GM12878 (cell line): ENCODE measurements around the gene SACS. TPM values are rescaled to one million over a fixed set of nuclear protein-coding genes. Genes with fewer than 3 reads are reported as not detected.

Experiments used
- ATAC-seq: fragments of 200-7000 bp; cut with Tn5 transposase; 3 replicates; pipeline ENCODE4 v1.9.1; 2020; ENCODE audit warnings: mild to moderate bottlenecking, moderate library complexity
- BruUV-seq: library from RNA; stranded (reverse); fragments of 400-500 nt; replicated peaks from 2 replicates; lab custom pipeline; 2021; lab: Mats Ljungman, UMichigan
- CTCF ChIA-PET: fragments of 300-600 bp; sonication (Branson Sonifier 250); formaldehyde crosslinking; extraction: SDS; loops from one replicate; lab custom pipeline; 2021; ENCODE audit warnings: inconsistent platforms; lab: Yijun Ruan, JAX
- POLR2A ChIA-PET: fragments of 350-600 bp; formaldehyde crosslinking; extraction: SDS; loops from one replicate; lab custom pipeline; 2021; ENCODE audit warnings: inconsistent platforms; lab: Charles Lee
- RAD21 ChIA-PET: fragments of 300-600 bp; sonication (Branson Sonifier 250); formaldehyde crosslinking; loops from one replicate; lab custom pipeline; 2023; ENCODE audit warnings: antibody characterized with exemption; ENCODE audit not compliant: unreplicated experiment; lab: Charles Lee
- SMC1A ChIA-PET: fragments of 300-600 bp; sonication (Branson Sonifier 250); formaldehyde crosslinking; loops from one replicate; lab custom pipeline; 2023; ENCODE audit not compliant: unreplicated experiment, uncharacterized antibody; lab: Charles Lee
- DNase-seq: peaks from one replicate; pipeline ENCODE4 v3.0.0-alpha.2; 2011; ENCODE audit warnings: low read depth, low spot score
- FAIRE-seq: peaks from 3 replicates; lab custom pipeline; 2011; peaks lifted over from hg19 to GRCh38; lab: Jason Lieb, UNC
- H2AFZ ChIP-seq: 2 replicates; pipeline ENCODE4 v1.6.0; 2011; ENCODE audit warnings: low read depth, low read length, control low read depth; ENCODE audit not compliant: control insufficient read depth
- H3K27ac ChIP-seq: 2 replicates; pipeline ENCODE4 v1.5.1; 2011; ENCODE audit warnings: control low read depth; ENCODE audit not compliant: control insufficient read depth, insufficient read depth
- H3K27me3 ChIP-seq, 2 experiments: replicated peaks in 1 of 2; 2 replicates each; pipeline versions ENCODE4 v1.6.0 to v1.6.1; 2011; ENCODE audit warnings: low read length in 1 of 2; ENCODE audit not compliant: control insufficient read depth in 2 of 2, insufficient read depth in 2 of 2
- H3K36me3 ChIP-seq, 2 experiments: 2 replicates each; pipeline ENCODE4 v1.5.1; 2011; ENCODE audit warnings: low read length in 1 of 2; ENCODE audit not compliant: control insufficient read depth in 2 of 2, insufficient read depth in 2 of 2
- H3K4me1 ChIP-seq: 2 replicates; pipeline ENCODE4 v1.6.1; 2011; ENCODE audit warnings: mild to moderate bottlenecking, low read length, moderate library complexity, mixed read lengths; ENCODE audit not compliant: control insufficient read depth, insufficient read depth
- H3K4me2 ChIP-seq: 2 replicates; pipeline ENCODE4 v1.6.0; 2011; ENCODE audit warnings: control low read depth; ENCODE audit not compliant: control insufficient read depth, insufficient read depth
- H3K4me3 ChIP-seq: fragments of 200-600 bp; sonication (generic); 2 replicates; pipeline ENCODE4 v1.5.1; 2016
- H3K79me2 ChIP-seq: 2 replicates; pipeline ENCODE4 v1.6.0; 2011; ENCODE audit warnings: low read length; ENCODE audit not compliant: control insufficient read depth, insufficient read depth
- H3K9ac ChIP-seq: 2 replicates; pipeline ENCODE4 v1.8.0; 2011; ENCODE audit warnings: low read length, control low read depth, mixed read lengths; ENCODE audit not compliant: control insufficient read depth, insufficient read depth
- H3K9me3 ChIP-seq: replicated peaks from 3 replicates; pipeline ENCODE4 v1.5.1; 2011; ENCODE audit warnings: mild to moderate bottlenecking, low read length; ENCODE audit not compliant: control insufficient read depth, insufficient read depth
- H4K20me1 ChIP-seq: 2 replicates; pipeline ENCODE4 v1.6.0; 2011; ENCODE audit not compliant: control insufficient read depth, insufficient read depth
- BHLHE40 ChIP-seq, 2 experiments: fragments of 450-650 bp in 1 of 2; IDR thresholded peaks; 2 replicates each; pipeline ENCODE4 v1.6.1; 2011 to 2017; ENCODE audit warnings: low read depth in 2 of 2, borderline replicate concordance in 1 of 2, improper control_type of control experiment in 1 of 2, low read length in 1 of 2, mild to moderate bottlenecking in 1 of 2
- CBX3 ChIP-seq: fragments of 200-600 bp; sonication (generic); IDR thresholded peaks from 2 replicates; pipeline ENCODE4 v1.6.1; 2016; ENCODE audit warnings: low read depth, borderline replicate concordance
- CHD4 ChIP-seq: fragments of 200-600 bp; sonication (generic); IDR thresholded peaks from 2 replicates; pipeline ENCODE4 v1.6.1; 2016; ENCODE audit warnings: mild to moderate bottlenecking
- EP300 ChIP-seq, 2 experiments: fragments of 150-350 bp in 1 of 2; IDR thresholded peaks; 2 replicates each; pipeline ENCODE4 v1.6.1; 2011 to 2012; ENCODE audit warnings: low read depth in 2 of 2, low read length in 2 of 2, borderline replicate concordance in 1 of 2, improper control_type of control experiment in 1 of 2, inconsistent platforms in 1 of 2; ENCODE audit not compliant: control insufficient read depth in 1 of 2
- EZH2 ChIP-seq: IDR thresholded peaks from 2 replicates; pipeline ENCODE4 v1.6.1; 2012; ENCODE audit warnings: low read depth, mild to moderate bottlenecking, control low read depth, inconsistent platforms, low read length, borderline replicate concordance; ENCODE audit not compliant: control insufficient read depth
- IKZF1 ChIP-seq: fragments of 450-650 bp; conservative IDR thresholded peaks from 2 replicates; pipeline ENCODE4 v1.6.1; 2017; ENCODE audit warnings: antibody characterized with exemption, mild to moderate bottlenecking
- SIX5 ChIP-seq: IDR thresholded peaks from 2 replicates; pipeline ENCODE4 v1.6.1; 2011; ENCODE audit warnings: mild to moderate bottlenecking, low read depth, low read length, moderate library complexity; ENCODE audit not compliant: severe bottlenecking
- TCF3 ChIP-seq: IDR thresholded peaks from 2 replicates; pipeline ENCODE4 v1.6.1; 2012; ENCODE audit warnings: low read depth, mild to moderate bottlenecking, low read length, borderline replicate concordance; ENCODE audit not compliant: insufficient read depth
- USF1 ChIP-seq: IDR thresholded peaks from 2 replicates; pipeline ENCODE4 v1.6.1; 2011; ENCODE audit warnings: borderline replicate concordance, low read depth, mild to moderate bottlenecking, moderate library complexity, mixed read lengths, low read length; ENCODE audit not compliant: insufficient read depth; ENCODE audit errors: extremely low read length
- USF2 ChIP-seq: IDR thresholded peaks from 2 replicates; pipeline ENCODE4 v1.6.1; 2011; ENCODE audit warnings: low read depth, low read length, improper control_type of control experiment, borderline replicate concordance
- ZBED1 ChIP-seq: IDR thresholded peaks from 2 replicates; pipeline ENCODE4 v1.6.1; 2016; ENCODE audit warnings: borderline replicate concordance
- ZZZ3 ChIP-seq: IDR thresholded peaks from 2 replicates; pipeline ENCODE4 v1.6.1; 2011; ENCODE audit warnings: low read depth; ENCODE audit not compliant: control insufficient read depth, insufficient read length
- WGBS: methylation state at CpG from one replicate; pipeline ENCODE4 v1.1.6; 2016; ENCODE audit warnings: low lambda C conversion rate; ENCODE audit not compliant: insufficient replicate concordance, insufficient coverage; ENCODE audit errors: missing lambda C conversion rate; 5-methylcytosine and 5-hydroxymethylcytosine counted together
- in situ Hi-C: fragments of 300-500 bp; cut with MboI; formaldehyde crosslinking; loops from 9 replicates; pipeline ENCODE4 v1.14.3; 2018; ENCODE audit warnings: mixed read lengths
- intact Hi-C: fragments of 100-400 bp; cut with micrococcal nuclease; formaldehyde crosslinking; loops from one replicate; pipeline ENCODE4 v1.14.2; 2022; ENCODE audit not compliant: unreplicated experiment
- polyA plus RNA-seq, 11 experiments: library from polyadenylated mRNA; depleted of rRNA in 4 of 11; unstranded in 6 of 11; stranded (reverse) in 5 of 11; fragments of >200 nt; fragmentation: Nextera tagmentation in 4 of 11; fragmentation: Illumina TruSeq in 1 of 11; extraction: Ambion mirVana in 4 of 11; extraction: Trizol in 1 of 11; gene quantifications; 1 replicate in 1 of 11; 2 replicates in 10 of 11; pipeline versions ENCODE4 v1.2.1 to v1.2.3, GENCODE V29; 2011 to 2016; ENCODE audit warnings: inconsistent platforms in 2 of 11, missing spikeins in 2 of 11, low read depth in 1 of 11
- total RNA-seq, 4 experiments: library from RNA; depleted of rRNA in 3 of 4; stranded (reverse); fragments of >200 nt in 3 of 4; fragmentation: Illumina TruSeq in 1 of 4; extraction: Trizol in 1 of 4; gene quantifications; 2 replicates each; pipeline versions ENCODE4 v1.2.1 to v1.2.3, GENCODE V29; 2013 to 2021
- TF ChIP-seq, protein P1 (sequence below): fragments of 450-650 bp; IDR thresholded peaks from 2 replicates; pipeline ENCODE4 v1.6.1; 2017; ENCODE audit warnings: borderline replicate concordance
- TF ChIP-seq, protein P2 (sequence below): fragments of 450-650 bp; IDR thresholded peaks from 2 replicates; pipeline ENCODE4 v1.6.1; 2014; ENCODE audit warnings: mild to moderate bottlenecking

The SACS gene
- total and polyA plus RNA-seq, 10 of the 15 experiments (the other 5 are each of a cell fraction or from before 2014, with no cell fraction given): 9.9 to 74.9 (median 22.1) TPM

GRCh38 chr13:23288564-23288963 lies 144.9 kb downstream of the SACS start (continued):
- TF ChIP-seq USF1: no peak

DNA sequence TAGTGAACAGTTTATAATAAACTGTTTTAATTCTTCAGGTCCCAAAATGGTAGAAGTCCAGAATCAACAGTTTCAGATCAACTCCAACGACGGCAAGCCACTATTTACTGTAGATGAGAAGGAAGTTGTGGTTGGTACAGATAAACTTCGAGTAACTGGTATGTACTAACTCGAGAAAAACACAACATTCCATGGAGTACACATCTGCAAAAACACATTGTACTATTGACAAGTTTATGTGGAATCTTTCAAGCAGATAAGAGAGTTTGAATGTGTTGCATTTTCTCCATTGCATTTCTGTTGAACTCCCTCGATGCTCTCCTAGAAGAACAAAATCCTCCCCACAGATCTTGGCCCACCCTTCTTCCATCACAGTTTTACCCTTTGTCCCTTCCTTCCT lies 154.2 kb downstream of the SACS start:
- no peak overlapping the region for H3K9ac ChIP-seq
- H3K27ac ChIP-seq: no peak overlapping the region
- H3K4me2 ChIP-seq: no peak overlapping the region
- RAD21 ChIA-PET: no interaction called here
- H3K4me1 ChIP-seq: no peaks in the 10 kb centered on the region
- DNase-seq (no peak), ATAC-seq (no peak), FAIRE-seq (no peak)
- BruUV-seq: no TSS peak
- SMC1A ChIA-PET: no interaction called here
- WGBS: 33% methylated on average over 5 of the region's 5 CpGs
- POLR2A ChIA-PET: no interaction called here
- no peak overlapping the region for H3K4me3 ChIP-seq
- H3K79me2 ChIP-seq: no peaks in the 10 kb centered on the region
- no peak for TF ChIP-seq TCF3
- TF ChIP-seq, protein P1, sequence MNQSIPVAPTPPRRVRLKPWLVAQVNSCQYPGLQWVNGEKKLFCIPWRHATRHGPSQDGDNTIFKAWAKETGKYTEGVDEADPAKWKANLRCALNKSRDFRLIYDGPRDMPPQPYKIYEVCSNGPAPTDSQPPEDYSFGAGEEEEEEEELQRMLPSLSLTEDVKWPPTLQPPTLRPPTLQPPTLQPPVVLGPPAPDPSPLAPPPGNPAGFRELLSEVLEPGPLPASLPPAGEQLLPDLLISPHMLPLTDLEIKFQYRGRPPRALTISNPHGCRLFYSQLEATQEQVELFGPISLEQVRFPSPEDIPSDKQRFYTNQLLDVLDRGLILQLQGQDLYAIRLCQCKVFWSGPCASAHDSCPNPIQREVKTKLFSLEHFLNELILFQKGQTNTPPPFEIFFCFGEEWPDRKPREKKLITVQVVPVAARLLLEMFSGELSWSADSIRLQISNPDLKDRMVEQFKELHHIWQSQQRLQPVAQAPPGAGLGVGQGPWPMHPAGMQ: no peak
- TF ChIP-seq ZZZ3: no peak
- no peak for TF ChIP-seq IKZF1
- no peak for TF ChIP-seq USF2
- TF ChIP-seq CHD4: no peak
- TF ChIP-seq EP300 (IDR thresholded peaks at IDR 0.05; ENCODE audit: borderline replicate concordance in 1 of 2, control insufficient read depth in 1 of 2, low read depth in 2 of 2, low read length in 2 of 2): no peak
- TF ChIP-seq CBX3: no peak
- TF ChIP-seq BHLHE40 (IDR thresholded peaks at IDR 0.05; ENCODE audit: borderline replicate concordance in 1 of 2, low read depth in 2 of 2, low read length in 1 of 2): no peak
- TF ChIP-seq ZBED1: no peak
- TF ChIP-seq, protein P2, sequence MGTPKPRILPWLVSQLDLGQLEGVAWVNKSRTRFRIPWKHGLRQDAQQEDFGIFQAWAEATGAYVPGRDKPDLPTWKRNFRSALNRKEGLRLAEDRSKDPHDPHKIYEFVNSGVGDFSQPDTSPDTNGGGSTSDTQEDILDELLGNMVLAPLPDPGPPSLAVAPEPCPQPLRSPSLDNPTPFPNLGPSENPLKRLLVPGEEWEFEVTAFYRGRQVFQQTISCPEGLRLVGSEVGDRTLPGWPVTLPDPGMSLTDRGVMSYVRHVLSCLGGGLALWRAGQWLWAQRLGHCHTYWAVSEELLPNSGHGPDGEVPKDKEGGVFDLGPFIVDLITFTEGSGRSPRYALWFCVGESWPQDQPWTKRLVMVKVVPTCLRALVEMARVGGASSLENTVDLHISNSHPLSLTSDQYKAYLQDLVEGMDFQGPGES: no peak
- no peak for TF ChIP-seq SIX5
- no peak for TF ChIP-seq EZH2
- CTCF ChIA-PET: no interaction called here
- no peaks in the 10 kb centered on the region for H3K9me3 ChIP-seq
- H3K36me3 ChIP-seq: no peaks in the 10 kb centered on the region
- in situ Hi-C loops (no loop called here), intact Hi-C loops (no loop called here)
- H3K27me3 ChIP-seq: no peaks in the 10 kb centered on the region
- H4K20me1 ChIP-seq: no peaks in the 10 kb centered on the region
- H2AFZ ChIP-seq: no peak overlapping the region
